ENCODE measurements around the gene ETFA. TPM values are rescaled to one million over a fixed set of nuclear protein-coding genes. Genes with fewer than 3 reads are reported as not detected.

The ETFA gene
- polyA plus RNA-seq, 2 of the 4 experiments (the other 2 are of a cell fraction) = 243 to 412 TPM

- DNase-seq (ENCODE audit: low read depth in 1 of 2, low spot score in 1 of 2) = no peak
- Histone ChIP-seq H3K4me1 (no peaks in the 10 kb centered on the region), H3K4me3 (no peak overlapping the region), H3K27ac (no peak overlapping the region), H3K9me3 (no peaks in the 10 kb centered on the region), H3K4me2 (no peak overlapping the region)
- WGBS (ENCODE audit: missing lambda C conversion rate) = 86% methylated on average over 13 of the region's 13 CpGs
- peak in 1 of 2 experiments; percentile 12; a peak in 1 of 6 replicates for ATAC-seq
- TF ChIP-seq EHF (CRISPR knock-in tag; IDR thresholded peaks at IDR 0.05) (no peak), HOXA7 (CRISPR knock-in tag; IDR thresholded peaks at IDR 0.05) (no peak), KDM5A (IDR thresholded peaks at IDR 0.05) (no peak), NR3C1 (IDR thresholded peaks at IDR 0.05) (no peak), ATOH8 (CRISPR knock-in tag; IDR thresholded peaks at IDR 0.05; ENCODE audit: low read depth) (no peak), CHD4 (IDR thresholded peaks at IDR 0.05; ENCODE audit: borderline replicate concordance) (no peak), NFE2L2 (conservative IDR thresholded peaks at IDR 0.05; ENCODE audit: low read length) (no peak), SMC3 (IDR thresholded peaks at IDR 0.05) (no peak), MAZ (IDR thresholded peaks at IDR 0.05; ENCODE audit: borderline replicate concordance, low read depth, low read length) (no peak), RARB (CRISPR knock-in tag; IDR thresholded peaks at IDR 0.05) (no peak)
- CTCF ChIA-PET = interaction anchor here (0.6 to 1.9 kb wide), 4 partner anchors 24 to 182 kb away, joined by 3 to 8 read pairs (median 4); no protein-coding TSS in a partner anchor
- FAIRE-seq = no peak
- POLR2A ChIA-PET = no interaction called here
Measured at GRCh38 chr15:76259392-76259791, 51.9 kb downstream of the ETFA start.

GRCh38 chr15:76258460-76258859, 52.8 kb downstream of the ETFA start:
- 88% methylated on average over 3 of the region's 3 CpGs for WGBS (ENCODE audit: missing lambda C conversion rate)
- CTCF ChIA-PET = interaction anchor here (1.8 to 1.9 kb wide), 2 partner anchors 23 to 68 kb away, joined by 5 to 8 read pairs; no protein-coding TSS in a partner anchor
- H3K4me3 ChIP-seq = no peak overlapping the region
- H3K4me1 ChIP-seq = no peaks in the 10 kb centered on the region
- FAIRE-seq (no peak), ATAC-seq (peak in 1 of 2 experiments; percentile 48; a peak in 2 of 6 replicates), DNase-seq (ENCODE audit: low read depth in 1 of 2, low spot score in 1 of 2) (no peak)
- H3K9me3 ChIP-seq = no peaks in the 10 kb centered on the region
- no peak overlapping the region for H3K27ac ChIP-seq
- H3K4me2 ChIP-seq = no peak overlapping the region
- POLR2A ChIA-PET = no interaction called here
- no peak for TF ChIP-seq ZSCAN20 (CRISPR knock-in tag; IDR thresholded peaks at IDR 0.05)
- TF ChIP-seq PHF8 (IDR thresholded peaks at IDR 0.05; ENCODE audit: borderline replicate concordance, low read depth) = no peak
- TF ChIP-seq ZFP36 (IDR thresholded peaks at IDR 0.05; ENCODE audit: borderline replicate concordance, partially characterized antibody) = no peak
- no peak for TF ChIP-seq NPAS2 (CRISPR knock-in tag; IDR thresholded peaks at IDR 0.05; ENCODE audit: borderline replicate concordance)
- TF ChIP-seq NR3C1 (IDR thresholded peaks at IDR 0.05) = no peak
- TF ChIP-seq JUNB (IDR thresholded peaks at IDR 0.05) = no peak
- no peak for TF ChIP-seq ELK1 (IDR thresholded peaks at IDR 0.05; ENCODE audit: low read depth, low read length)
- TF ChIP-seq HES2 (IDR thresholded peaks at IDR 0.05) = no peak
- TF ChIP-seq RAD21 (conservative IDR thresholded peaks at IDR 0.05 in 1 of 2, IDR thresholded peaks at IDR 0.05 in 1 of 2) = no peak
- no peak for TF ChIP-seq HDAC2 (IDR thresholded peaks at IDR 0.05)
- TF ChIP-seq RNF2 (IDR thresholded peaks at IDR 0.05; ENCODE audit: borderline replicate concordance, low read depth) = no peak
- TF ChIP-seq RCOR1 (IDR thresholded peaks at IDR 0.05; ENCODE audit: low read depth, low read length) = no peak
- TF ChIP-seq RARB (CRISPR knock-in tag; IDR thresholded peaks at IDR 0.05) = no peak
- no peak for TF ChIP-seq FOSL2 (IDR thresholded peaks at IDR 0.05)
- TF ChIP-seq FOSL2 (CRISPR knock-in tag; IDR thresholded peaks at IDR 0.05) = no peak
- TF ChIP-seq ZC3H11A (IDR thresholded peaks at IDR 0.05) = no peak
- no peak for TF ChIP-seq JUN (IDR thresholded peaks at IDR 0.05)
- no peak for TF ChIP-seq E2F6 (IDR thresholded peaks at IDR 0.05; ENCODE audit: borderline replicate concordance, low read depth)

Measured in A549 (cell line).